HG02571 (cell line): ENCODE measurements around the gene SNAP29.
A peak's percentile ranks its signal among the peaks of the same experiment; 100 is the strongest.
"Not testable (repeated sequence)": the region's sequence is repeated elsewhere in the genome, so short reads cannot be mapped to it uniquely, and the experiment has no call there.

Source experiments
- ATAC-seq: cut with Tn5 transposase; IDR thresholded peaks from one replicate; pipeline ENCODE4 v1.9.1; 2021; ENCODE audit warnings: mild to moderate bottlenecking, moderate library complexity; ENCODE audit not compliant: unreplicated experiment

SNAP29 gene

DNA sequence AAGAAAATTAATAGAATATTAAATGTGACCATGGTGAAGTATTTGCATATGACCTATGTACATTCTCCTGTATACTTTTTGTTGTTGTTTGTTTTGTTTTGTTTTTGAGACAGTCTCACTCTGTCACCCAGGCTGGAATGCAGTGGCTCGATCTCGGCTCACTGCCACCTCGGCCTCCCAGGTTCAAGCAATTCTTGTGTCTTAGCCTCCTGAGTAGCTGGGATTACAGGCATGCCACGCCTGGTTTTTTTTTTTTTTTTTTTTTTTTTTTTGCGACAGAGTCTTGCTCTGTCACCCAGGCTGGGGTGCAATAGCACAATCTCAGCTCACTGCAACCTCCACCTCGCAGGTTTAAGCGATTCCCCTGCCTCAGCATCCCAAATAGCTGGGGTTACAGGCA, 38.9 kb downstream of the SNAP29 start:
- not testable (repeated sequence) for ATAC-seq

GRCh38 chr22:20899827-20900423, 41.1 kb downstream of the SNAP29 start:
- no peak for ATAC-seq

GRCh38 chr22:20901093-20902033, 42.6 kb downstream of the SNAP29 start:
- not testable (repeated sequence) for ATAC-seq

- no peak for ATAC-seq
These were observed 44.3 kb downstream of the SNAP29 start for GRCh38 chr22:20903093-20903492.

DNA sequence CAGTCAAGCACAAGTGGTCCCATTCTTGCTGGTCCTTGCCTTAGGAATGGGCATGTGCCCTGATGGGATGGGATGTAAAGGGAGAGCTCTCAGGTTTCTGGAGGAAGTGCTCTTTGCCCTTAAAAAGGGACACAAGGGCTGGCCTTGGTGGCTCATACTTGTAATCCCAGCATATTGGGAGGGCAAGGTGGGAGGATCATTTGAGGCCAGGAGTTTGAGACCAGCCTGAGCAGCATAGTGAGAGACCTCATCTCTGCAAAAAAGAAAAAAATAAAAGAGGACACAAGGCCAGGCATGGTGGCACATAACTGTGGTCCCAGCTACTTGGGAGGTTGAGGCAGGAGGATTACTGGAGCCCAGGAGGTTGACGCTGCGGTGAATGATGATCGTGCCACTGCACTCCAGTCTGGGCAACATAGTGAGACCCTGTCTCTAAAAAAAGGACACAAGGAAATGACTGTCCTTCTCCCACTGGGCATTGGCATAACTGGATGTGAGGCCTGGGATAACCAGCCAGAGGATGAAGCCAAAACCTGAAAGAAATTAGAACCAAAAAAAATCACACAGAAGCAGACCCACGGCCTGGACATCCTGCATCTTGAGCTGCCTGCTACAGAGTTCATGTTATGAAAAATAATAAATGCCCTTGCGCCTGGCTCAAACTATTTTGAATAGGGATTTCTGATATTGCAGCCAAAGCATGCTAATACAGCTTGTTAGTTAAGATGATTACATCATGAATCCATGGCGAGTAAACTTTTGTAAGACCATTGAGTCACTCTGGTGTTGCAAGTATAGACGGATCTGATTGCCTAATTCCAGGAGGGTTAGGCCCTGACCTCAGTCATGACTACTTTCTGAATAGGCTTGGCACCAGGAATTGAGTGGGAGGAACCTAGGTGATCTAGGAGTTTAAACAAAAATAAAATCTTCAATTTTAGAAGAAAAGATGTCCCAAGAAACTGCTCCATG, 45.5 kb downstream of the SNAP29 start:
- ATAC-seq = no peak

DNA sequence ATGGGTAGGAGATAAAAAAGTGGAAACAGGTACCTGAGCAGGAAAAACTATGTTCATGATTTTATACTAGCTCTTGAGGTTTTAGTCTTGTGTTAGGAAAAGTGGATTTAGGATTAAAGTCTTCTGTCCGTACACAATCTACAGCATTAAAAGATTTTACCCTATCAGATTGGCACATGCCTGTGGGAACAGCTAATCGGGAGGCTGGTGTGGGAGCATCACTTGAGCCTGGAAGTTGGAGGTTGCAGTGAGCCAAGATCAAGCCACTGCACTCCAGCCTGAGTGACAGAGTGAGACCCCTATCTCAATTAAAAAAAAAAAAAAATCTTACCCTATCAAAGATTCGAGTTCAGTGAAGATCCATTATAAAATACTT, 46.2 kb downstream of the SNAP29 start:
- no peak for ATAC-seq

DNA sequence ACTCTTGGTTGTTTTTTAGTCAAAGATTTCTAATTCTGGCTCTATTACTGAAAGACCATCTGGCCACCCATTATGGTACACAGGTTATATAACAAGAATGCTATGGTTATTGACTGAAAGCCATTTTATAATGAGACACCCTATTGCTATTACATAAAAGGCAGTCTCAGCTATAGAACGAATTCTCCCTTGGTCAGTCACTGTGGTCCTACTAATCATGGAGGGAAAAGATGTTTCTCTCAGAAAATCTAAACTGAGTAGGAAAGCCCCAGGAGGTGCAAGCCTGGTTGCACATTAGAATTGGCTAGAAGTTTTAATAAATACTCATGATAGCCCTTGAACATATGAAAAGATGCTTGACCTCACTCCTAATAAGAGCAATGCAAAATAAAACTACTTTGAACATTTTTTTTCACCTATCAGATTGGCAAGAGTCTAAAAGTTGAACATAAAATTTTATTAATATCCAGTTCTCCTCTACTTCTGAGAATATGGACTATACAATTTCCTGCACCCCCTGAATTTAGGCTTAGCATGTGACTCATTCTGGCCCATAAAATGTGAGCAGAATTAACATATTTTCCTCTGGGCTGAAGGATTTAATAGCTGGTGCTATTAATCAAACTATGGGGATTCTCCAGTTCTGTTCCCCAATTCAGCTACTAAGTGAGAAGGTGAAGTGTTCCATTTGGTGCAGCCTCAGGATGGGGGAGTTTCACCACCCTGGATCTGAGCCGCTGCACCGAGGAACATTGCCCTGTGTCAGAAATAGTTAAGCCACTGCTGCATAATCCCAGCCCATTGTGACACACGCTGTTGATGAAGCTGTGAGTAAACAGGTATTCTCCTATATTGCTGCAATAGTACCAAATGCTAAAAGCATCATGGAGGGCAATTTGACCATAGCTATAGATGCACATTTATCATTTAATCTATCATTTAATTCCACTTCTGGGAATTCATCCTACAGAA, 46.9 kb downstream of the SNAP29 start:
- ATAC-seq = no peak

DNA sequence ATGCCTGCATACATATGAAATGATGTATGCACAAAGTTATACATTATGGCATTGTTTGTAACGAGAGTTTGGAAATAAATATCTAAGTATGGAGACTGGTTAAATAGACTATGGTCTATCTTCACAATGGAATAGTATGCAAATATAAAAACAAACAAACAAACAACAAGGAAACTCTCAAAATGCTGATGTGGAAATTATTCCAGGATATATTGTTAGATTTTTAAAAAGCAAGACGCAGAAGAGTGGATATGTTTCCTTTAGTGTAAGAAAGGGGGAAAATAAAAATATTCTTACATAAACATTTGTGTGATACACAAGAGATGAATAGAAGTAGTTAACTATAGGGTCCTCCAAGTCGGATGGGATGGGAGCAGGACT, 47.6 kb downstream of the SNAP29 start:
- no peak for ATAC-seq

DNA sequence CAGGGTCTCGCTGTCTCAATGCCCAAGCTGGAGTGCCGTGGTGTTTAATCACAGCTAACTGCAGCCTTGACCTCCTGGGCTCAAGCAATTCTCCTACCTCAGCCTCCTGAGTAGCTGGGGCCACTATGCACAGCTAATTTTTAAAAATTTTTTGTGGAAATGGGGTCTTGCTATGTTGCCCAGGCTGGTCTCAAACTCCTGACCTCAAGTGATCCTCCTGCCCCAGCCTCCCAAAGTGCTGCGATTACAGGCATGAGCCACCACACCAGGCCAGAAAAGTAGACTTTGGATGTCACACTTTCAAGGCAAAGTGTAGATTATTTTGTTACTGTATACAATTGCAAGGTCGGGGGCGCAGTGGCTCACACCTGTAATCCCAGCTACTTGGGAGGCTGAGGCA, 49.9 kb downstream of the SNAP29 start:
- not testable (repeated sequence) for ATAC-seq

- no peak for ATAC-seq
These were observed 50.9 kb downstream of the SNAP29 start for GRCh38 chr22:20909543-20910303.

GRCh38 chr22:20912494-20912893, 53.7 kb downstream of the SNAP29 start:
- no peak for ATAC-seq

DNA sequence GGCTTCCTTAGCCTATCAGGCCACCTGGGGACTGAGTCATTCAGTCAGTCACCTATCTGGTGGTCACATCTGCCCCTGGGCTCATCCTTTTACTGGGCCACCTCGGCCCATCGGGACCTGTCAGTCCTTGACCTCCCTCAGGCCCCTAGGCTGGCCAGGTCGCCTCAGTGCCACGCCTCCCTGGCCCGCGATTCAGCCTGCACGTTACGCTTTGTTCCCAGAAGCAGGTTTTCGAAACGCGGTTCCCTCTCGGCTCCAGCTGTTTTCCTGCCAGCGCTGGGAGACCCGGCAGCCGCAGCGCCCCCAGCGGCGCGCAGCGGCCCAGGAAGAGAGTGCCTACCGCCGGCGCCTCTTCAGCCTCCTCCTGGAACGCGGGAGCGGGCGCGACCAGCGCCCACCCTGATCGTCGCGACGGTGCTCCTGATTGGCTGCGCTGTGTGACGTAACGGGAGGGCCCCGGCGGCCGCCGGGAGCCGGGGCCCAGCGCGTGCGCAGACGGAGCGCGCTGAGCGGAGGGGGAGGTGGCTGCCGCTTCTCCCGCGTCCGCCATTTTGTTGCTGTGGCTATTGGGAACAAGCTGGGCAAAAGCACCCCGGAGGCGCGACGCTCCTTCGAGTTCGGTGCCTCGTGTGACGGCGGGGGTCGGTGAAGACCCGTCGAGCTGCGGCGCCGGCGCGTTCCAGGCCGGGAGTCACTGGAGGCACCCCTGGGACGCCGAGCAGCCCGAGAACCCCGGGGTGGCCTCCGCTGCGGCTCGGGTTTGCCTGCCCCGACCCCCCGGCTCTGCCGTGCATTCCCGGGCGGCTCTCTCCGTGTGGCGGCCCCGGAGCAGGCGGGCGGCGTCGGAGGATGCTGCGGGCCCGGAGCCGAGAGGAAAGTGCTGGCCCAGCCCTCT, 58.4 kb downstream of the SNAP29 start, which contains the start of gene CRKL:
CRKL (plus strand) TSS at position 492 of the 895 bp plus-strand sequence. CDS start 528 bp downstream, outside the sequence.
- ATAC-seq = peak; percentile 92

- no peak for ATAC-seq
These were observed 59.9 kb downstream of the SNAP29 start for GRCh38 chr22:20918663-20919218.

DNA sequence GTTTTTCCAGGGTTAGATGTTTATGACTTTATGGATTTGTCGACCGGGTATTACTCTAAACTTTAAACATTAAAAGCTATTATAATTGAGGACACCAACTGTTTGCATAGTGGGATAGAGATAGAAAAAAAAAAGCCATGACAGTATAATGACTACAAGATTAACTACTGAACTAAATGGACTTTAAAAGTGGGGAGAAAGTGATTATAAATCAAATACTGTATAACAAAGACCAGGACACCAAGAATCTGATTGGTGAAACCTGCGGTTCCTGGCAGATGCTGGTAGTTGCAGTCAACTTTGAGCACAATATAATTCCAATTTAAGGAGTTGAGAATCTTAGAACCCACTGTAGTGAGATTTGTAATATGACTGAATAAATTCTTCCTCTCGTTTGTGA, 60.9 kb downstream of the SNAP29 start:
- ATAC-seq = no peak

DNA sequence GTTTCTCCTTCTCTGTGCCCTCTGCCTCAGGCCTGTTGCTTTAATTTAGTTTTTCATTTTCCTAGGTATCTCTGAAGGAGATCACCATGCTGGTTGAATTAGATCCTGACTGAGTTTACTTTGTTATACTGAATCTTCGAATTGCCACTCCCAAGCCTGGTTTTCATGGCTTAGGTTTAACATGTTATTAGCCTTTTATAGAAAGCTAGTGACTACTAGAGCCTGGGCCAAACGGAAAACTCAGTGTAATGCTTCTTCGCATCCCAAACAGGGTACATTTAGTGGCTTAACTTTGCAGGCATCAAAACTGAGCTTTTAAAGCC, 62.0 kb downstream of the SNAP29 start:
- no peak for ATAC-seq

- no peak for ATAC-seq
These were observed 63.4 kb downstream of the SNAP29 start for GRCh38 chr22:20922141-20922751.

DNA sequence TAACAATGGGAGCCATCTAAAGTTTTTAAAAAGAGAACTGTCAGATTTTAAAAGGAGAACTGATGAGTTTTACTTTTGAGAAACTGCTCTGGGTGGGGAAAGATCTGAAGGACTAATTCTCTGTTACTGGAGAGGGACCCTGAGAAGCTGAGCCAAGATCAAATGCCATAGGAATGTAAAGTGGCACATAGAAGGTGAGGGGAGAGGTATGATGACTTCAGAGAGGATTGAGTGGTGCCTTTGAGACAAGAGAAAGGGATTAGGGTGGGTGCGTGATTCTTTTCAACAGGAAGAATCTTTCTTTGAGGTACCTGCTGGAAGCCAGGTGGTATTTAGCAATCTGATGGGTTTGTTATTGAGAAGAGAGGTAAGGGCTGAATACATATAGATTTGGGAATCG, 67.4 kb downstream of the SNAP29 start:
- no peak for ATAC-seq
